Natural killer cell (primary cell): ENCODE data around the gene C4orf50. TPM values are rescaled to one million over a fixed set of nuclear protein-coding genes. Genes with fewer than 3 reads are reported as not detected.

Experiments used
- ATAC-seq, 3 donors: fragments of 150-1000 bp in 2 of 3; fragments of 200-7000 bp in 1 of 3; cut with Tn5 transposase; 1 replicate in 1 of 3; 2 replicates in 2 of 3; pipeline ENCODE4 v1.10.0; 2021; ENCODE audit warnings: mild to moderate bottlenecking in 2 of 3, moderate library complexity in 2 of 3
- DNase-seq, 2 donors: peaks; one replicate each; pipeline versions ENCODE4 v3.0.0 to v3.0.0-alpha.2; 2013 to 2021; ENCODE audit warnings: mixed read lengths in 1 of 2
- H3K27ac ChIP-seq: one replicate; pipeline ENCODE4 v1.5.1; 2013; ENCODE audit warnings: mild to moderate bottlenecking, low read length
- H3K27me3 ChIP-seq: one replicate; pipeline ENCODE4 v1.6.1; 2013; ENCODE audit warnings: low read length; ENCODE audit not compliant: control insufficient read depth, insufficient read depth
- H3K36me3 ChIP-seq: one replicate; pipeline ENCODE4 v1.6.1; 2013; ENCODE audit warnings: low read length; ENCODE audit not compliant: control insufficient read depth, insufficient read depth
- H3K4me1 ChIP-seq: one replicate; pipeline ENCODE4 v1.6.1; 2013; ENCODE audit warnings: low read length; ENCODE audit not compliant: control insufficient read depth, insufficient read depth
- H3K4me3 ChIP-seq: one replicate; pipeline ENCODE4 v1.5.1; 2013; ENCODE audit warnings: low read length
- H3K9me3 ChIP-seq: one replicate; pipeline ENCODE4 v1.6.1; 2013; ENCODE audit warnings: low read length; ENCODE audit not compliant: control insufficient read depth, insufficient read depth
- H3K27ac Mint-ChIP-seq, 2 donors: one replicate each; pipeline ENCODE4 v1.8.0; 2022; ENCODE audit warnings: mild to moderate bottlenecking in 2 of 2, mixed read lengths in 2 of 2, moderate library complexity in 1 of 2
- H3K27me3 Mint-ChIP-seq, 2 donors: one replicate each; pipeline ENCODE4 v1.8.0; 2022; ENCODE audit warnings: low read depth in 2 of 2, mixed read lengths in 2 of 2
- H3K36me3 Mint-ChIP-seq: one replicate; pipeline ENCODE4 v1.8.0; 2022; ENCODE audit warnings: mixed read lengths
- H3K4me1 Mint-ChIP-seq, 2 donors: one replicate each; pipeline ENCODE4 v1.8.0; 2022; ENCODE audit warnings: mixed read lengths in 2 of 2
- H3K4me3 Mint-ChIP-seq: one replicate; pipeline ENCODE4 v1.8.0; 2022; ENCODE audit warnings: mild to moderate bottlenecking, moderate library complexity, mixed read lengths
- H3K9me3 Mint-ChIP-seq, 2 donors: one replicate each; pipeline ENCODE4 v1.8.0; 2022; ENCODE audit warnings: mixed read lengths in 2 of 2
- CTCF ChIP-seq: fragments of 200-600 bp; IDR thresholded peaks from one replicate; pipeline ENCODE4 v1.8.0; 2022; ENCODE audit warnings: antibody characterized with exemption
- WGBS: methylation state at CpG from one replicate; pipeline ENCODE4 v1.1.7; 2013; ENCODE audit warnings: missing lambda C conversion rate; ENCODE audit not compliant: insufficient coverage; 5-methylcytosine and 5-hydroxymethylcytosine counted together
- intact Hi-C: fragments of 100-400 bp; cut with micrococcal nuclease; formaldehyde crosslinking; loops from one replicate; pipeline ENCODE4 v1.14.2; 2022
- total RNA-seq, 4 donors: library from RNA; stranded (reverse); fragments of 120-200 nt in 1 of 4; gene quantifications; one replicate each; pipeline versions ENCODE4 v1.2.3 to v1.2.4, GENCODE V29; 2013 to 2022

The C4orf50 gene
- total RNA-seq, 3 donors from 2014 or later (not counting 1 experiment from before 2014, with no cell fraction given): 0.63 to 2.7 (median 1.8) TPM

DNA sequence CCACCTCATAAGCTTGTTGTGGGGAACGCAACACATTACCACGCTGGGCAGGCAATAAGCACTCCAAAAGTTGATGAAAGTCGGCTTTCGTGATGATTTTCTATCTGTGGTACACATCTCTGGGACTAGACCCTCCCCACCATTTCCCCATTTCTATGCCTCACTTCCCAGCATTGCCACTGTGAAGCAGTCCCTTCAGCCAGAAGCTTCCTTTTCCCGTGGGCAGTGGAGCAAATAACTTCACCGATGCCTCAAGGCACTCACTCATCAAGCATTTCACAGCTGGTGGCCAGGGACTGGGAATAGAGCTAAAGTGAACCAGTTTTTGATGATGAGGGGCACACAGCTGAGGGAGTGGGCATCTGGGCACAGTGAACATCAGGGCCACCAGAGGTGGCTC, 18.9 kb downstream of the C4orf50 start:
- Mint-ChIP-seq H3K9me3 (no peaks in the 10 kb centered on the region), H3K4me3 (no peak overlapping the region), H3K4me1 (peaks cover 0 to 5% of the 10 kb centered on the region in 2 donors), H3K36me3 (no peaks in the 10 kb centered on the region), H3K27ac (no peak overlapping the region), H3K27me3 (no peaks in the 10 kb centered on the region)
- no peak for DNase-seq
- intact Hi-C loops: loop anchor here (1.0 kb wide), 1 partner anchor 328 kb away; no protein-coding TSS in a partner anchor
- ATAC-seq: no peak
- TF ChIP-seq CTCF: no peak
- Histone ChIP-seq H3K9me3 (no peaks in the 10 kb centered on the region), H3K27ac (no peak overlapping the region), H3K4me3 (no peak overlapping the region), H3K4me1 (no peaks in the 10 kb centered on the region), H3K36me3 (no peaks in the 10 kb centered on the region), H3K27me3 (no peaks in the 10 kb centered on the region)
- 68% methylated on average over 6 of the region's 6 CpGs for WGBS

DNA sequence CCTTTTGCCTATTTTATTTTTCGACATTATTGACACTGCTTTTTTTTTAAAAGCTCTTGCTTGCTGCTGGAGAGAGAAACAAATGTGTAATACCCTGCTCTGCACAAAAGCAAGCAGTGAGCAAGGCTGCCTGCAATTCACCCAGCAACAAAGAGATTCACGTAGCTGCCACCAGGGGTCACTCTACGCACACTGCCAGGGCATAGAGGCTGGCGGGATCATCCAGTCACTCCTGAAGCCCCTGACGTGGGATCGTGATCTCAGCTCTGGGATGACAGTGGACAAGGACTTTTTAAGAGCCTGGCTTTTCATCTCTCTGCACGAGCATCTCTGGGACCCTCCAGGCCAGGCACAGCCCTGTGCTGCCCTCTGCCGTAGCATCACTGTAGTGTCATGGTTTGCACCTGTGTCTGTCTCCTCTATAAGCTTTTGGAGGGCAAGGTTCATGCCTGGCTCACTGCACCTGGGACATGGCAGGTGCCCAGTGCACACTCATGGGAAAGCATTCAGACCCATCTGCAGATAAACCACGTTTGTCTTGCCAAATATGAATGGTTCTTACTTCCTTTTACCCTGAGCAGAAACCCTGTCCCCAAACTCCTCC, 19.8 kb downstream of the C4orf50 start:
- H3K27ac Mint-ChIP-seq: no peak overlapping the region
- H3K27me3 Mint-ChIP-seq: no peaks in the 10 kb centered on the region
- H3K4me1 ChIP-seq: no peaks in the 10 kb centered on the region
- no peaks in the 10 kb centered on the region for H3K9me3 Mint-ChIP-seq
- peak; percentile 83 for TF ChIP-seq CTCF
- H3K4me1 Mint-ChIP-seq: peaks cover 0 to 5% of the 10 kb centered on the region in 2 donors
- no peaks in the 10 kb centered on the region for H3K36me3 Mint-ChIP-seq
- intact Hi-C loops: no loop called here
- H3K4me3 ChIP-seq: no peak overlapping the region
- H3K4me3 Mint-ChIP-seq: no peak overlapping the region
- ATAC-seq (peak; percentile 34 to 73 (median 51)), DNase-seq (peak; percentile 29 to 72)
- no peak overlapping the region for H3K27ac ChIP-seq
- 6% methylated on average over 9 of the region's 9 CpGs for WGBS
- H3K9me3 ChIP-seq: no peaks in the 10 kb centered on the region
- no peaks in the 10 kb centered on the region for H3K27me3 ChIP-seq
- H3K36me3 ChIP-seq: no peaks in the 10 kb centered on the region

GRCh38 chr4:5996641-5997040, 21.6 kb downstream of the C4orf50 start:
- no peaks in the 10 kb centered on the region for H3K36me3 ChIP-seq
- 70% methylated on average over 4 of the region's 4 CpGs for WGBS
- Mint-ChIP-seq H3K4me1 (peaks cover 0 to 5% of the 10 kb centered on the region in 2 donors), H3K9me3 (no peaks in the 10 kb centered on the region), H3K27ac (no peak overlapping the region), H3K4me3 (no peak overlapping the region), H3K36me3 (no peaks in the 10 kb centered on the region), H3K27me3 (no peaks in the 10 kb centered on the region)
- no peaks in the 10 kb centered on the region for H3K9me3 ChIP-seq
- no peaks in the 10 kb centered on the region for H3K27me3 ChIP-seq
- ATAC-seq (no peak), DNase-seq (no peak)
- no peak for TF ChIP-seq CTCF
- no peaks in the 10 kb centered on the region for H3K4me1 ChIP-seq
- no peak overlapping the region for H3K4me3 ChIP-seq
- H3K27ac ChIP-seq: no peak overlapping the region
- intact Hi-C loops: no loop called here
